HEK293T (cell line): ENCODE measurements around the gene PCIF1.

ENCODE experiments used
- BHLHE40 ChIP-seq: fragments of 450-650 bp; IDR thresholded peaks from 2 replicates; pipeline ENCODE4 v1.6.1; 2016; ENCODE audit warnings: mild to moderate bottlenecking, moderate library complexity, borderline replicate concordance
- L3MBTL2 ChIP-seq: fragments of 450-650 bp; conservative IDR thresholded peaks from 2 replicates; pipeline ENCODE4 v1.6.1; 2016; ENCODE audit warnings: mild to moderate bottlenecking
- SP1 ChIP-seq: fragments of 450-650 bp; IDR thresholded peaks from 2 replicates; pipeline ENCODE4 v1.6.1; 2017

- TF ChIP-seq SP1, result no peak
- no peak for TF ChIP-seq L3MBTL2
- no peak for TF ChIP-seq BHLHE40
Measured at GRCh38 chr20:45943613-45944012, 9.1 kb downstream of the PCIF1 start.
